PFSK-1 (cell line): Measurements from ENCODE around the gene ADAP1.

ENCODE experiments used
- POLR2AphosphoS5 ChIP-seq: IDR thresholded peaks from 2 replicates; pipeline ENCODE4 v1.6.1; 2012; ENCODE audit warnings: low read depth, mild to moderate bottlenecking, control low read depth, low read length, moderate library complexity
- SIN3A ChIP-seq: IDR thresholded peaks from 2 replicates; pipeline ENCODE4 v1.6.1; 2012; ENCODE audit warnings: mild to moderate bottlenecking, low read length, moderate library complexity, borderline replicate concordance; ENCODE audit not compliant: insufficient read depth
- TAF1 ChIP-seq: IDR thresholded peaks from 2 replicates; pipeline ENCODE4 v1.6.1; 2012; ENCODE audit warnings: low read length, control low read depth, borderline replicate concordance; ENCODE audit not compliant: insufficient read depth
- TF ChIP-seq, protein P1 (sequence below), 2 experiments: IDR thresholded peaks; 2 replicates each; pipeline versions ENCODE4 v1.6.1 to v1.8.0; 2011 to 2012; ENCODE audit warnings: low read depth in 2 of 2, low read length in 2 of 2, control low read depth in 1 of 2, inconsistent platforms in 1 of 2, mild to moderate bottlenecking in 1 of 2, moderate library complexity in 1 of 2; ENCODE audit not compliant: insufficient read depth in 1 of 2

- TF ChIP-seq POLR2AphosphoS5 = no peak
- TF ChIP-seq, protein P1, sequence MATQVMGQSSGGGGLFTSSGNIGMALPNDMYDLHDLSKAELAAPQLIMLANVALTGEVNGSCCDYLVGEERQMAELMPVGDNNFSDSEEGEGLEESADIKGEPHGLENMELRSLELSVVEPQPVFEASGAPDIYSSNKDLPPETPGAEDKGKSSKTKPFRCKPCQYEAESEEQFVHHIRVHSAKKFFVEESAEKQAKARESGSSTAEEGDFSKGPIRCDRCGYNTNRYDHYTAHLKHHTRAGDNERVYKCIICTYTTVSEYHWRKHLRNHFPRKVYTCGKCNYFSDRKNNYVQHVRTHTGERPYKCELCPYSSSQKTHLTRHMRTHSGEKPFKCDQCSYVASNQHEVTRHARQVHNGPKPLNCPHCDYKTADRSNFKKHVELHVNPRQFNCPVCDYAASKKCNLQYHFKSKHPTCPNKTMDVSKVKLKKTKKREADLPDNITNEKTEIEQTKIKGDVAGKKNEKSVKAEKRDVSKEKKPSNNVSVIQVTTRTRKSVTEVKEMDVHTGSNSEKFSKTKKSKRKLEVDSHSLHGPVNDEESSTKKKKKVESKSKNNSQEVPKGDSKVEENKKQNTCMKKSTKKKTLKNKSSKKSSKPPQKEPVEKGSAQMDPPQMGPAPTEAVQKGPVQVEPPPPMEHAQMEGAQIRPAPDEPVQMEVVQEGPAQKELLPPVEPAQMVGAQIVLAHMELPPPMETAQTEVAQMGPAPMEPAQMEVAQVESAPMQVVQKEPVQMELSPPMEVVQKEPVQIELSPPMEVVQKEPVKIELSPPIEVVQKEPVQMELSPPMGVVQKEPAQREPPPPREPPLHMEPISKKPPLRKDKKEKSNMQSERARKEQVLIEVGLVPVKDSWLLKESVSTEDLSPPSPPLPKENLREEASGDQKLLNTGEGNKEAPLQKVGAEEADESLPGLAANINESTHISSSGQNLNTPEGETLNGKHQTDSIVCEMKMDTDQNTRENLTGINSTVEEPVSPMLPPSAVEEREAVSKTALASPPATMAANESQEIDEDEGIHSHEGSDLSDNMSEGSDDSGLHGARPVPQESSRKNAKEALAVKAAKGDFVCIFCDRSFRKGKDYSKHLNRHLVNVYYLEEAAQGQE (IDR thresholded peaks at IDR 0.05; ENCODE audit: insufficient read depth in 1 of 2, low read depth in 2 of 2, low read length in 2 of 2) = no peak
- no peak for TF ChIP-seq SIN3A
- no peak for TF ChIP-seq TAF1
Observed at GRCh38 chr7:991729-992656, 37.5 kb upstream of the ADAP1 start.
